Keratinocyte (primary cell): ENCODE data around the gene NFKBIZ. TPM values are rescaled to one million over a fixed set of nuclear protein-coding genes. Genes with fewer than 3 reads are reported as not detected.

Experiments
- DNase-seq: peaks from one replicate; pipeline ENCODE4 v3.0.0-alpha.2; 2011; ENCODE audit warnings: low read depth, missing footprints, low spot score
- FAIRE-seq: peaks from 2 replicates; lab custom pipeline; 2011; peaks lifted over from hg19 to GRCh38; lab: Jason Lieb, UNC
- H2AFZ ChIP-seq: 2 replicates; pipeline ENCODE4 v1.6.0; 2012; ENCODE audit warnings: low read length, control low read depth, inconsistent platforms; ENCODE audit not compliant: control insufficient read depth
- H3K27ac ChIP-seq: 2 replicates; pipeline ENCODE4 v1.5.1; 2011; ENCODE audit warnings: low read length; ENCODE audit not compliant: control insufficient read depth, insufficient read depth
- H3K27me3 ChIP-seq: 3 replicates; pipeline ENCODE4 v1.6.0; 2011; ENCODE audit warnings: low read length; ENCODE audit not compliant: control insufficient read depth, insufficient read depth; ENCODE audit errors: extremely low read depth
- H3K36me3 ChIP-seq, 2 experiments: 2 replicates in 1 of 2; 3 replicates in 1 of 2; pipeline ENCODE4 v1.5.1; 2011; ENCODE audit warnings: low read length in 2 of 2, mild to moderate bottlenecking in 1 of 2; ENCODE audit not compliant: control insufficient read depth in 2 of 2, insufficient read depth in 2 of 2; ENCODE audit errors: extremely low read depth in 1 of 2
- H3K4me1 ChIP-seq: 3 replicates; pipeline ENCODE4 v1.5.1; 2011; ENCODE audit warnings: low read length; ENCODE audit not compliant: control insufficient read depth, insufficient read depth; ENCODE audit errors: extremely low read depth
- H3K4me2 ChIP-seq: 3 replicates; pipeline ENCODE4 v1.6.0; 2011; ENCODE audit warnings: low read depth, low read length; ENCODE audit not compliant: control insufficient read depth, insufficient read depth; ENCODE audit errors: extremely low read depth
- H3K4me3 ChIP-seq, 3 experiments: fragments of 200-600 bp in 1 of 3; sonication (generic) in 1 of 3; 2 replicates in 2 of 3; 3 replicates in 1 of 3; pipeline ENCODE4 v1.5.1; 2011 to 2016; ENCODE audit warnings: low read length in 3 of 3, mild to moderate bottlenecking in 3 of 3, control low read depth in 2 of 3, inconsistent platforms in 1 of 3, low read depth in 1 of 3, mixed read lengths in 1 of 3, mixed run types in 1 of 3, moderate library complexity in 1 of 3; ENCODE audit not compliant: control insufficient read depth in 2 of 3, insufficient read depth in 2 of 3; ENCODE audit errors: extremely low read depth in 1 of 3
- H3K79me2 ChIP-seq: 2 replicates; pipeline ENCODE4 v1.6.0; 2012; ENCODE audit warnings: low read length; ENCODE audit not compliant: control insufficient read depth, insufficient read depth
- H3K9ac ChIP-seq: 3 replicates; pipeline ENCODE4 v1.6.0; 2011; ENCODE audit warnings: low read length; ENCODE audit not compliant: control insufficient read depth, insufficient read depth; ENCODE audit errors: extremely low read depth
- H3K9me1 ChIP-seq: 3 replicates; pipeline ENCODE4 v1.6.0; 2011; ENCODE audit warnings: low read length; ENCODE audit not compliant: control insufficient read depth, insufficient read depth; ENCODE audit errors: extremely low read depth
- H3K9me3 ChIP-seq: 2 replicates; pipeline ENCODE4 v1.5.1; 2012; ENCODE audit warnings: low read depth, low read length; ENCODE audit not compliant: control insufficient read depth
- H4K20me1 ChIP-seq: 3 replicates; pipeline ENCODE4 v1.6.0; 2011; ENCODE audit warnings: low read length; ENCODE audit not compliant: control insufficient read depth, insufficient read depth; ENCODE audit errors: extremely low read depth
- CTCF ChIP-seq, 3 experiments: IDR thresholded peaks in 1 of 3; conservative IDR thresholded peaks in 1 of 3; optimal IDR thresholded peaks in 1 of 3; 2 replicates in 2 of 3; 3 replicates in 1 of 3; pipeline versions ENCODE3 to v1.5.1; 2011; ENCODE audit warnings: low read length in 3 of 3, mild to moderate bottlenecking in 3 of 3, moderate library complexity in 2 of 3, control low read depth in 1 of 3, inconsistent platforms in 1 of 3; ENCODE audit not compliant: insufficient read depth in 2 of 3; ENCODE audit errors: extremely low read depth in 1 of 3
- EZH2 ChIP-seq: IDR thresholded peaks from one replicate; pipeline ENCODE4 v1.6.1; 2012; ENCODE audit warnings: inconsistent platforms, mild to moderate bottlenecking, low read length, moderate library complexity
- dilution Hi-C: fragments of 300-500 bp; cut with MboI; formaldehyde crosslinking; loops from one replicate; pipeline ENCODE4 v1.7.0; 2020; ENCODE audit warnings: low sequenced_read_pairs; ENCODE audit not compliant: extremely low pct_ligation_motif_present
- polyA plus RNA-seq, 5 experiments: library from polyadenylated mRNA; depleted of rRNA in 3 of 5; stranded (reverse) in 3 of 5; stranded (forward) in 1 of 5; unstranded in 1 of 5; fragments of >200 nt; gene quantifications; 1 replicate in 1 of 5; 2 replicates in 3 of 5; 3 replicates in 1 of 5; pipeline versions ENCODE4 v1.2.1 to v1.2.3, GENCODE V29; 2011 to 2012; ENCODE audit warnings: missing spikeins in 2 of 5, low read depth in 1 of 5, low replicate concordance in 1 of 5

NFKBIZ gene
- polyA plus RNA-seq, 1 donor (not counting 4 experiments of a cell fraction or from before 2014, with no cell fraction given) = 88.9 TPM

- no peak overlapping the region for H3K9ac ChIP-seq
- H3K4me2 ChIP-seq = no peak overlapping the region
- H3K36me3 ChIP-seq = no peaks in the 10 kb centered on the region
- no peak overlapping the region for H3K27ac ChIP-seq
- H3K4me3 ChIP-seq = no peak overlapping the region
- peak overlapping the region; percentile 75 for H2AFZ ChIP-seq
- H3K79me2 ChIP-seq = no peaks in the 10 kb centered on the region
- H3K4me1 ChIP-seq = peaks cover 25% of the 10 kb centered on the region
- H3K9me1 ChIP-seq = no peaks in the 10 kb centered on the region
- TF ChIP-seq EZH2 = no peak
- TF ChIP-seq CTCF (optimal IDR thresholded peaks at IDR 0.05 in 1 of 3, IDR thresholded peaks at IDR 0.05 in 1 of 3, conservative IDR thresholded peaks at IDR 0.05 in 1 of 3; ENCODE audit: extremely low read depth in 1 of 3, insufficient read depth in 2 of 3, low read length in 3 of 3) = no peak
- dilution Hi-C loops = no loop called here
- no peaks in the 10 kb centered on the region for H4K20me1 ChIP-seq
- H3K9me3 ChIP-seq = no peaks in the 10 kb centered on the region
- H3K27me3 ChIP-seq = no peaks in the 10 kb centered on the region
- DNase-seq (no peak), FAIRE-seq (peak; percentile 66)
Measured at GRCh38 chr3:101888653-101889052, 39.3 kb downstream of the NFKBIZ start.

- peaks cover 18% of the 10 kb centered on the region for H3K4me1 ChIP-seq
- no peaks in the 10 kb centered on the region for H3K36me3 ChIP-seq
- no peak for DNase-seq
- no peaks in the 10 kb centered on the region for H3K27me3 ChIP-seq
- H4K20me1 ChIP-seq = no peaks in the 10 kb centered on the region
- H3K9me1 ChIP-seq = no peaks in the 10 kb centered on the region
- no peaks in the 10 kb centered on the region for H3K79me2 ChIP-seq
- H3K9ac ChIP-seq = no peak overlapping the region
- no peaks in the 10 kb centered on the region for H3K9me3 ChIP-seq
- TF ChIP-seq CTCF (optimal IDR thresholded peaks at IDR 0.05 in 1 of 3, IDR thresholded peaks at IDR 0.05 in 1 of 3, conservative IDR thresholded peaks at IDR 0.05 in 1 of 3; ENCODE audit: extremely low read depth in 1 of 3, insufficient read depth in 2 of 3, low read length in 3 of 3) (no peak), EZH2 (no peak)
- dilution Hi-C loops = no loop called here
- no peak for FAIRE-seq
- H3K4me2 ChIP-seq = no peak overlapping the region
- H2AFZ ChIP-seq = no peak overlapping the region
- H3K4me3 ChIP-seq = no peak overlapping the region
- no peak overlapping the region for H3K27ac ChIP-seq
Measured at GRCh38 chr3:101890716-101891115, 41.4 kb downstream of the NFKBIZ start.
